Activated T-helper 1 cell treated with anti-CD3 and anti-CD28 coated beads, Interleukin-12 subunit alpha, Interleukin-12 subunit beta, Interleukin-2, Interleukin-4 antibody, amounts not matched to agents 30 ng/mL and 10 ng/mL and 1 ng/mL, durations not matched to agents 14 hours and 24 hours and 36 hours (primary cell): ENCODE results near the gene RNF169. TPM values are rescaled to one million over a fixed set of nuclear protein-coding genes. Genes with fewer than 3 reads are reported as not detected.

Source experiments
- total RNA-seq: library from RNA; stranded (reverse); gene quantifications from 2 replicates; pipeline ENCODE4 v1.2.3, GENCODE V29; 2022

The RNF169 gene
- total RNA-seq, 1 donor from 2014 or later, result 14.8 TPM

Other genes starting within 250 kb of the RNF169 start
- 50.1 and 52.7 TPM in 2 replicates for gene POLD3, start 156.3 kb upstream of the RNF169 start, total RNA-seq
- gene CHRDL2, start 17.4 kb upstream of the RNF169 start, total RNA-seq, result not detected in 2 replicates
- gene XRRA1, start 200.2 kb downstream of the RNF169 start, total RNA-seq, result 8.6 and 9.0 TPM in 2 replicates
- 167 and 172 TPM in 2 replicates for gene SPCS2, start 200.4 kb downstream of the RNF169 start, total RNA-seq
- gene NEU3, start 240.1 kb downstream of the RNF169 start, total RNA-seq, result 16.3 and 16.9 TPM in 2 replicates